ENCODE results near the gene SPATS2. TPM values are rescaled to one million over a fixed set of nuclear protein-coding genes. Genes with fewer than 3 reads are reported as not detected.

SPATS2 gene
- total and polyA plus RNA-seq, 4 donors: 5.5 to 29.8 (median 15.4) TPM

- intact Hi-C loops (cut with DNase I): no loop called here
- 82 to 90% methylated on average over 1 of the region's 1 CpG for WGBS, 2 donors
- Histone ChIP-seq H3K27me3 (ENCODE audit: control insufficient read depth in 1 of 2, insufficient read depth in 2 of 2, low read length in 1 of 2) (no peaks in the 10 kb centered on the region), H3K4me1 (ENCODE audit: control insufficient read depth in 1 of 2, insufficient read depth in 2 of 2, low read length in 2 of 2) (no peaks in the 10 kb centered on the region), H3K9me3 (ENCODE audit: control insufficient read depth, low read length) (no peaks in the 10 kb centered on the region), H3K4me3 (ENCODE audit: low read length in 2 of 2) (no peak overlapping the region), H3K36me3 (ENCODE audit: control insufficient read depth in 1 of 2, insufficient read depth in 2 of 2, low read length in 1 of 2) (no peaks in the 10 kb centered on the region), H3K27ac (ENCODE audit: low read depth in 1 of 2, low read length in 2 of 2) (no peak overlapping the region)
- DNase-seq (no peak), ATAC-seq (ENCODE audit: low FRiP score) (no peak)
Measured at GRCh38 chr12:49512546-49512945, 145.3 kb downstream of the SPATS2 start.

GRCh38 chr12:49515266-49515665 lies 148.0 kb downstream of the SPATS2 start:
- no peaks in the 10 kb centered on the region for H3K27me3 ChIP-seq (ENCODE audit: control insufficient read depth in 1 of 2, insufficient read depth in 2 of 2, low read length in 1 of 2)
- DNase-seq (no peak), ATAC-seq (ENCODE audit: low FRiP score) (no peak)
- no peaks in the 10 kb centered on the region for H3K9me3 ChIP-seq (ENCODE audit: control insufficient read depth, low read length)
- 64 to 65% methylated on average over 5 of the region's 5 CpGs for WGBS, 2 donors
- no peak overlapping the region for H3K27ac ChIP-seq (ENCODE audit: low read depth in 1 of 2, low read length in 2 of 2)
- intact Hi-C loops (cut with DNase I): loop anchor here (2.0 kb wide), 1 partner anchor 156 kb away; no protein-coding TSS in a partner anchor
- no peaks in the 10 kb centered on the region for H3K36me3 ChIP-seq (ENCODE audit: control insufficient read depth in 1 of 2, insufficient read depth in 2 of 2, low read length in 1 of 2)
- H3K4me1 ChIP-seq (ENCODE audit: control insufficient read depth in 1 of 2, insufficient read depth in 2 of 2, low read length in 2 of 2): no peaks in the 10 kb centered on the region
- no peak overlapping the region for H3K4me3 ChIP-seq (ENCODE audit: low read length in 2 of 2)

- WGBS, 2 donors: 74 to 80% methylated on average over 2 of the region's 2 CpGs
- no peak for ATAC-seq (ENCODE audit: low FRiP score)
- DNase-seq: no peak
- no peaks in the 10 kb centered on the region for H3K4me1 ChIP-seq (ENCODE audit: control insufficient read depth in 1 of 2, insufficient read depth in 2 of 2, low read length in 2 of 2)
- no peaks in the 10 kb centered on the region for H3K27me3 ChIP-seq (ENCODE audit: control insufficient read depth in 1 of 2, insufficient read depth in 2 of 2, low read length in 1 of 2)
- peaks cover 0 to 1% of the 10 kb centered on the region in 2 donors for H3K36me3 ChIP-seq (ENCODE audit: control insufficient read depth in 1 of 2, insufficient read depth in 2 of 2, low read length in 1 of 2)
- H3K27ac ChIP-seq (ENCODE audit: low read depth in 1 of 2, low read length in 2 of 2): no peak overlapping the region
- intact Hi-C loops (cut with DNase I): no loop called here
- no peak overlapping the region for H3K4me3 ChIP-seq (ENCODE audit: low read length in 2 of 2)
- H3K9me3 ChIP-seq (ENCODE audit: control insufficient read depth, low read length): no peaks in the 10 kb centered on the region
Measured at GRCh38 chr12:49518914-49519573, 151.8 kb downstream of the SPATS2 start.

GRCh38 chr12:49519574-49519936 lies 152.3 kb downstream of the SPATS2 start:
- no peak overlapping the region for H3K4me3 ChIP-seq (ENCODE audit: low read length in 2 of 2)
- peaks cover 0 to 2% of the 10 kb centered on the region in 2 donors for H3K36me3 ChIP-seq (ENCODE audit: control insufficient read depth in 1 of 2, insufficient read depth in 2 of 2, low read length in 1 of 2)
- intact Hi-C loops (cut with DNase I): no loop called here
- no peak for DNase-seq
- H3K27me3 ChIP-seq (ENCODE audit: control insufficient read depth in 1 of 2, insufficient read depth in 2 of 2, low read length in 1 of 2): no peaks in the 10 kb centered on the region
- H3K27ac ChIP-seq (ENCODE audit: low read depth in 1 of 2, low read length in 2 of 2): no peak overlapping the region
- H3K4me1 ChIP-seq (ENCODE audit: control insufficient read depth in 1 of 2, insufficient read depth in 2 of 2, low read length in 2 of 2): no peaks in the 10 kb centered on the region
- H3K9me3 ChIP-seq (ENCODE audit: control insufficient read depth, low read length): no peaks in the 10 kb centered on the region
- WGBS, 2 donors: 96 to 98% methylated on average over 5 of the region's 5 CpGs
- no peak for ATAC-seq (ENCODE audit: low FRiP score)

- peaks cover 0 to 10% of the 10 kb centered on the region in 2 donors for H3K36me3 ChIP-seq (ENCODE audit: control insufficient read depth in 1 of 2, insufficient read depth in 2 of 2, low read length in 1 of 2)
- no peaks in the 10 kb centered on the region for H3K27me3 ChIP-seq (ENCODE audit: control insufficient read depth in 1 of 2, insufficient read depth in 2 of 2, low read length in 1 of 2)
- H3K4me3 ChIP-seq (ENCODE audit: low read length in 2 of 2): no peak overlapping the region
- 87 to 88% methylated on average over 4 of the region's 4 CpGs for WGBS, 2 donors
- ATAC-seq (ENCODE audit: low FRiP score): no peak
- no peak for DNase-seq
- no peaks in the 10 kb centered on the region for H3K9me3 ChIP-seq (ENCODE audit: control insufficient read depth, low read length)
- H3K4me1 ChIP-seq (ENCODE audit: control insufficient read depth in 1 of 2, insufficient read depth in 2 of 2, low read length in 2 of 2): no peaks in the 10 kb centered on the region
- no peak overlapping the region for H3K27ac ChIP-seq (ENCODE audit: low read depth in 1 of 2, low read length in 2 of 2)
- intact Hi-C loops (cut with DNase I): no loop called here
Measured at GRCh38 chr12:49521389-49521788, 154.1 kb downstream of the SPATS2 start.

GRCh38 chr12:49524660-49525324 lies 157.5 kb downstream of the SPATS2 start:
- DNase-seq (no peak), ATAC-seq (ENCODE audit: low FRiP score) (no peak)
- Histone ChIP-seq H3K27ac (ENCODE audit: low read depth in 1 of 2, low read length in 2 of 2) (no peak overlapping the region), H3K27me3 (ENCODE audit: control insufficient read depth in 1 of 2, insufficient read depth in 2 of 2, low read length in 1 of 2) (no peaks in the 10 kb centered on the region), H3K4me1 (ENCODE audit: control insufficient read depth in 1 of 2, insufficient read depth in 2 of 2, low read length in 2 of 2) (no peaks in the 10 kb centered on the region), H3K9me3 (ENCODE audit: control insufficient read depth, low read length) (no peaks in the 10 kb centered on the region), H3K36me3 (ENCODE audit: control insufficient read depth in 1 of 2, insufficient read depth in 2 of 2, low read length in 1 of 2) (peaks cover 0 to 13% of the 10 kb centered on the region in 2 donors), H3K4me3 (ENCODE audit: low read length in 2 of 2) (no peak overlapping the region)
- intact Hi-C loops (cut with DNase I): no loop called here
- WGBS, 2 donors: 37 to 44% methylated on average over 6 of the region's 6 CpGs

- ATAC-seq (ENCODE audit: low FRiP score) (no peak), DNase-seq (no peak)
- no peaks in the 10 kb centered on the region for H3K9me3 ChIP-seq (ENCODE audit: control insufficient read depth, low read length)
- WGBS, 2 donors: 93 to 96% methylated on average over 7 of the region's 7 CpGs
- no peak overlapping the region for H3K27ac ChIP-seq (ENCODE audit: low read depth in 1 of 2, low read length in 2 of 2)
- H3K4me1 ChIP-seq (ENCODE audit: control insufficient read depth in 1 of 2, insufficient read depth in 2 of 2, low read length in 2 of 2): no peaks in the 10 kb centered on the region
- H3K27me3 ChIP-seq (ENCODE audit: control insufficient read depth in 1 of 2, insufficient read depth in 2 of 2, low read length in 1 of 2): no peaks in the 10 kb centered on the region
- no peak overlapping the region for H3K4me3 ChIP-seq (ENCODE audit: low read length in 2 of 2)
- intact Hi-C loops (cut with DNase I): no loop called here
- peaks cover 0 to 13% of the 10 kb centered on the region in 2 donors for H3K36me3 ChIP-seq (ENCODE audit: control insufficient read depth in 1 of 2, insufficient read depth in 2 of 2, low read length in 1 of 2)
Measured at GRCh38 chr12:49525942-49526341, 158.7 kb downstream of the SPATS2 start.

GRCh38 chr12:49527361-49528130 lies 160.3 kb downstream of the SPATS2 start:
- no peaks in the 10 kb centered on the region for H3K27me3 ChIP-seq (ENCODE audit: control insufficient read depth in 1 of 2, insufficient read depth in 2 of 2, low read length in 1 of 2)
- WGBS, 2 donors: 92 to 93% methylated on average over 7 of the region's 7 CpGs
- no peaks in the 10 kb centered on the region for H3K4me1 ChIP-seq (ENCODE audit: control insufficient read depth in 1 of 2, insufficient read depth in 2 of 2, low read length in 2 of 2)
- H3K9me3 ChIP-seq (ENCODE audit: control insufficient read depth, low read length): no peaks in the 10 kb centered on the region
- H3K36me3 ChIP-seq (ENCODE audit: control insufficient read depth in 1 of 2, insufficient read depth in 2 of 2, low read length in 1 of 2): peaks cover 0 to 13% of the 10 kb centered on the region in 2 donors
- intact Hi-C loops (cut with DNase I): no loop called here
- ATAC-seq (ENCODE audit: low FRiP score) (no peak), DNase-seq (no peak)
- no peak overlapping the region for H3K27ac ChIP-seq (ENCODE audit: low read depth in 1 of 2, low read length in 2 of 2)
- H3K4me3 ChIP-seq (ENCODE audit: low read length in 2 of 2): no peak overlapping the region

All from aorta (tissue), 5 donors.